ENCODE measurements around the gene PGBD5.
"Not testable (repeated sequence)": the region's sequence is repeated elsewhere in the genome, so short reads cannot be mapped to it uniquely, and the experiment has no call there.

Gene PGBD5

GRCh38 chr1:230424391-230425251 lies 1.5 kb downstream of the PGBD5 start:
- no peak for DNase-seq

- no peak for DNase-seq
Observed at GRCh38 chr1:230423951-230424350, 2.2 kb downstream of the PGBD5 start.

- DNase-seq: no peak
Observed at GRCh38 chr1:230423261-230423660, 2.9 kb downstream of the PGBD5 start.

GRCh38 chr1:230422221-230422981 lies 3.7 kb downstream of the PGBD5 start:
- DNase-seq: no peak

- no peak for DNase-seq
Observed at GRCh38 chr1:230421481-230421880, 4.7 kb downstream of the PGBD5 start.

- not testable (repeated sequence) for DNase-seq
Observed at GRCh38 chr1:230420372-230420771, 5.8 kb downstream of the PGBD5 start.

- no peak for DNase-seq
Observed at GRCh38 chr1:230416430-230416829, 9.7 kb downstream of the PGBD5 start.

GRCh38 chr1:230415405-230416132 lies 10.6 kb downstream of the PGBD5 start:
- DNase-seq: no peak

GRCh38 chr1:230414694-230415093 lies 11.4 kb downstream of the PGBD5 start:
- DNase-seq: no peak

GRCh38 chr1:230414102-230414501 lies 12.0 kb downstream of the PGBD5 start:
- no peak for DNase-seq

GRCh38 chr1:230413061-230413460 lies 13.1 kb downstream of the PGBD5 start:
- DNase-seq: no peak

GRCh38 chr1:230408971-230409370 lies 17.2 kb downstream of the PGBD5 start:
- DNase-seq: no peak

- DNase-seq: no peak
Observed at GRCh38 chr1:230407351-230407750, 18.8 kb downstream of the PGBD5 start.

GRCh38 chr1:230406727-230407126 lies 19.4 kb downstream of the PGBD5 start:
- DNase-seq: not testable (repeated sequence)

GRCh38 chr1:230403442-230403841 lies 22.7 kb downstream of the PGBD5 start:
- DNase-seq: no peak

GRCh38 chr1:230401763-230402294 lies 24.3 kb downstream of the PGBD5 start:
- DNase-seq: no peak

GRCh38 chr1:230401101-230401500 lies 25.0 kb downstream of the PGBD5 start:
- DNase-seq: no peak

GRCh38 chr1:230400007-230400344 lies 26.2 kb downstream of the PGBD5 start:
- no peak for DNase-seq

GRCh38 chr1:230399321-230400006 lies 26.7 kb downstream of the PGBD5 start:
- DNase-seq: no peak

- DNase-seq: no peak
Observed at GRCh38 chr1:230398856-230399255, 27.3 kb downstream of the PGBD5 start.

- DNase-seq: no peak
Observed at GRCh38 chr1:230396966-230397365, 29.2 kb downstream of the PGBD5 start.

- DNase-seq: no peak
Observed at GRCh38 chr1:230395932-230396331, 30.2 kb downstream of the PGBD5 start.

- no peak for DNase-seq
Observed at GRCh38 chr1:230394741-230395140, 31.4 kb downstream of the PGBD5 start.
